GM19023 (cell line): Measurements from ENCODE around the gene C16orf54.
"Not testable (repeated sequence)": the region's sequence is repeated elsewhere in the genome, so short reads cannot be mapped to it uniquely, and the experiment has no call there.

Source experiments
- ATAC-seq: cut with Tn5 transposase; IDR thresholded peaks from one replicate; pipeline ENCODE4 v1.9.1; 2021; ENCODE audit warnings: mild to moderate bottlenecking, moderate library complexity; ENCODE audit not compliant: unreplicated experiment

The C16orf54 gene

GRCh38 chr16:29742683-29743275, 3.0 kb downstream of the C16orf54 start:
- ATAC-seq = no peak

GRCh38 chr16:29740630-29741015, 5.2 kb downstream of the C16orf54 start:
- ATAC-seq = not testable (repeated sequence)

- not testable (repeated sequence) for ATAC-seq
Observed at GRCh38 chr16:29739927-29740629, 5.7 kb downstream of the C16orf54 start.

- ATAC-seq = no peak
Observed at GRCh38 chr16:29738514-29738913, 7.3 kb downstream of the C16orf54 start.

GRCh38 chr16:29737713-29738112, 8.1 kb downstream of the C16orf54 start:
- ATAC-seq = no peak

- ATAC-seq = no peak
Observed at GRCh38 chr16:29736764-29737163, 9.0 kb downstream of the C16orf54 start.

- ATAC-seq = no peak
Observed at GRCh38 chr16:29736112-29736511, 9.7 kb downstream of the C16orf54 start.

GRCh38 chr16:29734786-29735185, 11.0 kb downstream of the C16orf54 start:
- ATAC-seq = no peak

- ATAC-seq = not testable (repeated sequence)
Observed at GRCh38 chr16:29731768-29732601, 13.8 kb downstream of the C16orf54 start.

GRCh38 chr16:29730649-29731048, 15.1 kb downstream of the C16orf54 start:
- no peak for ATAC-seq

- no peak for ATAC-seq
Observed at GRCh38 chr16:29729116-29729521, 16.7 kb downstream of the C16orf54 start.

GRCh38 chr16:29727452-29727851, 18.3 kb downstream of the C16orf54 start:
- no peak for ATAC-seq

GRCh38 chr16:29726845-29727377, 18.9 kb downstream of the C16orf54 start:
- ATAC-seq = no peak

GRCh38 chr16:29721167-29721879, 24.5 kb downstream of the C16orf54 start:
- ATAC-seq = not testable (repeated sequence)

GRCh38 chr16:29720703-29721102, 25.1 kb downstream of the C16orf54 start:
- ATAC-seq = no peak

GRCh38 chr16:29719063-29719462, 26.7 kb downstream of the C16orf54 start:
- ATAC-seq = no peak

- no peak for ATAC-seq
Observed at GRCh38 chr16:29717113-29717512, 28.7 kb downstream of the C16orf54 start.

GRCh38 chr16:29714972-29715371, 30.8 kb downstream of the C16orf54 start:
- no peak for ATAC-seq

GRCh38 chr16:29714396-29714795, 31.4 kb downstream of the C16orf54 start:
- no peak for ATAC-seq

- no peak for ATAC-seq
Observed at GRCh38 chr16:29712809-29713208, 33.0 kb downstream of the C16orf54 start.
